Activated CD4-positive, alpha-beta memory T cell treated with anti-CD3 and anti-CD28 coated beads, Interleukin-2, amount 10 ng/mL, durations not matched to agents 7 days and 5 days (primary cell): ENCODE results near the gene ARHGAP25. TPM values are rescaled to one million over a fixed set of nuclear protein-coding genes. Genes with fewer than 3 reads are reported as not detected.

Source experiments
- CTCF ChIA-PET: fragments of 350-600 bp; sonication (Branson Sonifier 250); formaldehyde crosslinking; loops from one replicate; lab custom pipeline; 2021; ENCODE audit warnings: antibody characterized with exemption, inconsistent platforms; lab: Charles Lee
- POLR2A ChIA-PET: fragments of 350-600 bp; sonication (Branson Sonifier 250); formaldehyde crosslinking; loops from one replicate; lab custom pipeline; 2021; ENCODE audit warnings: antibody characterized with exemption; lab: Charles Lee
- DNase-seq: peaks from one replicate; pipeline ENCODE4 v3.0.0-alpha.2; 2020
- H3K27ac Mint-ChIP-seq: one replicate; pipeline ENCODE4 v1.8.0; 2021; ENCODE audit warnings: mild to moderate bottlenecking, mixed read lengths
- H3K27me3 Mint-ChIP-seq: one replicate; pipeline ENCODE4 v1.8.0; 2021; ENCODE audit warnings: mixed read lengths
- H3K36me3 Mint-ChIP-seq: one replicate; pipeline ENCODE4 v1.8.0; 2021; ENCODE audit warnings: low read depth, mixed read lengths
- H3K4me1 Mint-ChIP-seq: one replicate; pipeline ENCODE4 v1.8.0; 2021; ENCODE audit warnings: mixed read lengths
- H3K4me3 Mint-ChIP-seq: one replicate; pipeline ENCODE4 v1.8.0; 2021; ENCODE audit warnings: mild to moderate bottlenecking, mixed read lengths
- H3K9me3 Mint-ChIP-seq: one replicate; pipeline ENCODE4 v1.8.0; 2021; ENCODE audit warnings: mixed read lengths
- total RNA-seq, 2 experiments: library from RNA; stranded (reverse); gene quantifications; one replicate each; pipeline ENCODE4 v1.2.3, GENCODE V29; 2021

The ARHGAP25 gene
- total RNA-seq, 2 experiments from 2014 or later, result 128 to 132 TPM

GRCh38 chr2:68768951-68769350, 34.3 kb downstream of the ARHGAP25 start:
- peaks cover 99% of the 10 kb centered on the region for H3K4me1 Mint-ChIP-seq
- H3K4me3 Mint-ChIP-seq, result peak overlapping the region; percentile 70
- H3K27ac Mint-ChIP-seq, result peak overlapping the region; percentile 97
- H3K36me3 Mint-ChIP-seq, result peaks cover 69% of the 10 kb centered on the region
- no peaks in the 10 kb centered on the region for H3K27me3 Mint-ChIP-seq
- CTCF ChIA-PET, result interaction anchor here (1.2 to 7.2 kb wide), 3 partner anchors 13 to 156 kb away, joined by 4 to 92 read pairs (median 15); no protein-coding TSS in a partner anchor
- no peak for DNase-seq
- H3K9me3 Mint-ChIP-seq, result no peaks in the 10 kb centered on the region
- POLR2A ChIA-PET, result interaction anchor here (0.8 to 17.3 kb wide), 11 partner anchors 17 to 303 kb away, joined by 3 to 356 read pairs (median 31); partner anchors contain the start of genes APLF, ARHGAP25 and FBXO48

DNA sequence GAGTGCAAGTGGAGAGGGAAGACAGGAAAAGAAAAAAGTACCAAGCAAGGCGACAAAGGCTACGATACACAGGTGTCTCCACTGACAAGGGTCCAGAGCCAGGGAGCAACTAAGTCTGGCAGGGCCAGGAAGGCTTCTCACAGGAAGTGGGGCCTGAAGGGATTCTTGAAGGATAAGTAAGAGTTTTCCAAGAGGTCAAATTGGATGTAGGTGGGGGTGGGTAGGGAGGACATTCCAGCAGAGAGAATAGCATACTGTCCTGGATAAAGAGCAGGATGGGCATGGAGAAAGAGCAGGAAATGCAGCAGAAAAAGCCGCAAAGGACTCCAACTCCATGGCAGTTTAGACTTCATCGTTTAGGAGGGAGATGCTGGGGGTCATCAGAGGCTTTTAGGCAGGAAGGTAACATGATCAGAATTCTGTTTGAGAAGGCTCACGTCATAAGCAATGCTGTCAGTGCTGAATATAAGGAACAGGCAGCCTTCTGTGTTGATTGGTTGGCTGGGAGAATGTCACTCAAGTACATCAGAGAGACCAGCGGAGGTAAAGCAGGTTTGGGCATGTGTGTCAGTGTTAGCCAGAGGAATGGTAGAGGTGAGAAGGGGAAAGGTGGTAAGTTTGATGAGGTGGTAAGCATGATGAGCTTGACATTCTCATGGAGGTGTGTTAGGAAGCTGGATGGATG, 35.1 kb downstream of the ARHGAP25 start:
- Mint-ChIP-seq H3K4me3 (peak overlapping the region; percentile 63), H3K4me1 (peaks cover 99% of the 10 kb centered on the region), H3K27ac (peak overlapping the region; percentile 97), H3K9me3 (no peaks in the 10 kb centered on the region), H3K27me3 (no peaks in the 10 kb centered on the region), H3K36me3 (peaks cover 73% of the 10 kb centered on the region)
- POLR2A ChIA-PET, result interaction anchor here (1.0 to 17.3 kb wide), 14 partner anchors 8 to 302 kb away, joined by 3 to 356 read pairs (median 8); partner anchors contain the start of genes APLF, ARHGAP25 and FBXO48
- no peak for DNase-seq
- CTCF ChIA-PET, result interaction anchor here (1.0 to 7.2 kb wide), 2 partner anchors 18 to 47 kb away, joined by 3 to 92 read pairs; no protein-coding TSS in a partner anchor

DNA sequence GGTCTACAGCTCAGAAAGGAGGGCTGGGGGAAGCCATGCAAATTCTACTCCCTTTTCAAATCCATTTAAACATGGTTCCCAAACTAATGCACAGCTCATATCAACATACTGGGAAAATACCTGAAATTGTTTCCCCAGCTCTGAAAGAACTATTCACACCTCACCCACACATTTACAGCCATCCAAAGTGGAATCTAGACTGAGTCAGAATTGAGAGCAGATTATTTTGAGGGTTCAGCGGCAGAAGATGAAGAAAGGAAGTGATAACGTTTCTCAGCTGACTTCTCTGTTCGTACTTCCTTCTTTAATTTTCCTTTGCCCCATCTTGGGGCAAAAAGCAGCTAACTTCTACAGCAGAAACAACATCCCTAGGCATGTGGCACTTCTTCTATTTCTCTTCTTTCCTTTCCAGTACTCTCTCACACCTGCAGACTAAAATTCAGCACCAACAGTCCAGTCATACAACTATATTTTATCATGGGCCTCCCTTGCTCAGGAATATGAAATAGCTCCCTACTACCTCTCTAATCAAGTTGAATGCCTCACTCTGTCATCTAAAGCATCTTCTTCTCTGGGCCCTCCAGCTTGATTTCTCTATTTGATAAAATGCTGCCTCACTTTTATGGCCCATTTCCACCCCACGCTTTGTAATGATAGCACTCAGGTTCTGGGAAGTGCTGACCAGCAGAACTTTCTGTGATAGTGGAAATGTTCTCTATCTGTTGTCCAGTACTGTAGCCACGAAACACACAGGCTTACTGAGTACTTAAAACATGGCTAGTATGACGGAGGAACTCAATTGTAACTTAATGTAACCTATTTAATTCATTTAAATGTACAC, 35.9 kb downstream of the ARHGAP25 start:
- H3K9me3 Mint-ChIP-seq, result no peaks in the 10 kb centered on the region
- peak overlapping the region; percentile 63 for H3K4me3 Mint-ChIP-seq
- POLR2A ChIA-PET, result interaction anchor here (1.0 to 17.3 kb wide), 12 partner anchors 9 to 303 kb away, joined by 3 to 356 read pairs (median 6); partner anchors contain the start of genes APLF, ARHGAP25 and FBXO48
- H3K36me3 Mint-ChIP-seq, result peaks cover 78% of the 10 kb centered on the region
- H3K27ac Mint-ChIP-seq, result peak overlapping the region; percentile 97
- H3K4me1 Mint-ChIP-seq, result peaks cover 99% of the 10 kb centered on the region
- H3K27me3 Mint-ChIP-seq, result no peaks in the 10 kb centered on the region
- CTCF ChIA-PET, result interaction anchor here (1.0 to 7.2 kb wide), 6 partner anchors 8 to 154 kb away, joined by 3 to 92 read pairs (median 4); no protein-coding TSS in a partner anchor
- DNase-seq, result no peak

- H3K4me1 Mint-ChIP-seq, result peaks cover 99% of the 10 kb centered on the region
- POLR2A ChIA-PET, result interaction anchor here (1.2 to 17.3 kb wide), 11 partner anchors 8 to 137 kb away, joined by 3 to 356 read pairs (median 6); partner anchors contain the start of gene ARHGAP25
- no peaks in the 10 kb centered on the region for H3K9me3 Mint-ChIP-seq
- peaks cover 83% of the 10 kb centered on the region for H3K36me3 Mint-ChIP-seq
- no peaks in the 10 kb centered on the region for H3K27me3 Mint-ChIP-seq
- DNase-seq, result no peak
- peak overlapping the region; percentile 97 for H3K27ac Mint-ChIP-seq
- CTCF ChIA-PET, result interaction anchor here (1.0 to 7.2 kb wide), 5 partner anchors 9 to 154 kb away, joined by 4 to 92 read pairs (median 4); no protein-coding TSS in a partner anchor
- H3K4me3 Mint-ChIP-seq, result peak overlapping the region; percentile 42
These were observed 36.7 kb downstream of the ARHGAP25 start for GRCh38 chr2:68771211-68771751.

- Mint-ChIP-seq H3K27me3 (no peaks in the 10 kb centered on the region), H3K9me3 (no peaks in the 10 kb centered on the region), H3K4me3 (no peak overlapping the region), H3K36me3 (peaks cover 90% of the 10 kb centered on the region), H3K4me1 (peaks cover 99% of the 10 kb centered on the region), H3K27ac (peak overlapping the region; percentile 97)
- DNase-seq, result no peak
- POLR2A ChIA-PET, result interaction anchor here (1.2 to 17.3 kb wide), 4 partner anchors 10 to 140 kb away, joined by 3 to 356 read pairs (median 56); no protein-coding TSS in a partner anchor
- CTCF ChIA-PET, result interaction anchor here (1.4 to 7.2 kb wide), 6 partner anchors 8 to 63 kb away, joined by 3 to 92 read pairs (median 9); no protein-coding TSS in a partner anchor
These were observed 37.5 kb downstream of the ARHGAP25 start for GRCh38 chr2:68772109-68772508.

GRCh38 chr2:68774569-68775271, 40.1 kb downstream of the ARHGAP25 start:
- Mint-ChIP-seq H3K27me3 (no peaks in the 10 kb centered on the region), H3K9me3 (no peaks in the 10 kb centered on the region), H3K4me3 (peak overlapping the region; percentile 80), H3K27ac (peak overlapping the region; percentile 97), H3K4me1 (peaks cover 87% of the 10 kb centered on the region), H3K36me3 (peaks cover 82% of the 10 kb centered on the region)
- POLR2A ChIA-PET, result interaction anchor here (1.2 to 17.3 kb wide), 11 partner anchors 8 to 307 kb away, joined by 3 to 356 read pairs (median 8); partner anchors contain the start of genes APLF, ARHGAP25 and FBXO48
- CTCF ChIA-PET, result interaction anchor here (0.6 to 3.1 kb wide), 9 partner anchors 9 to 180 kb away, joined by 3 to 15 read pairs (median 5); no protein-coding TSS in a partner anchor
- peak; percentile 77 for DNase-seq

DNA sequence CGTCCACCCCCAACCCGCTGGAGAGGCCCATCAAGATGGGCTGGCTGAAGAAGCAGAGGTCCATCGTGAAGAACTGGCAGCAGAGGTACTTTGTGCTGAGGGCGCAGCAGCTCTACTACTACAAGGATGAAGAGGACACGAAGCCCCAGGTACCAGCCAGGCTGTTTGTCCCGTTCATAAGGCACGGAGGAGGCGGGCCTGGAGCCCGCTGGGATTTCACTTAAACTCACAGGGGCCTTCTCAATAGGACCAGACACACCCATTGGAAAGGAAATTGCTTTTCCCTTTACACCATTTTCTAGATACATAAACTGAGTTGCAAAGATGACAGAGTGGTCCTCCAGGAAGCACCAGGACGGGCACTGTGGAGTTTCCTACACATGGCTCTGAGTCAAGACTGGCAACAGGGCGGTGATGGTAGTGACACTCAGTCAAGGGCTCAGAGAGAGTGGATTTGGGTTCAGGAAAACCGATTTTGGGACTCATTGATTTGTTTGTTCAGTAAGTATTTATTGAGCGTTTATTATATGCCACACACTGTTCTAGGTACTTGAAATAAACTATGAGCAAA, 40.7 kb downstream of the ARHGAP25 start:
- DNase-seq, result no peak
- Mint-ChIP-seq H3K36me3 (peaks cover 82% of the 10 kb centered on the region), H3K27me3 (no peaks in the 10 kb centered on the region), H3K9me3 (no peaks in the 10 kb centered on the region), H3K4me1 (peaks cover 84% of the 10 kb centered on the region), H3K27ac (peak overlapping the region; percentile 97), H3K4me3 (peak overlapping the region; percentile 80)
- POLR2A ChIA-PET, result interaction anchor here (0.7 to 17.3 kb wide), 12 partner anchors 8 to 308 kb away, joined by 3 to 356 read pairs (median 6); partner anchors contain the start of genes APLF, ARHGAP25 and FBXO48
- CTCF ChIA-PET, result interaction anchor here (0.6 to 3.1 kb wide), 11 partner anchors 9 to 180 kb away, joined by 3 to 15 read pairs (median 5); no protein-coding TSS in a partner anchor

- peak overlapping the region; percentile 80 for H3K4me3 Mint-ChIP-seq
- ChIA-PET POLR2A (interaction anchor here (1.0 to 17.3 kb wide), 6 partner anchors 9 to 132 kb away, joined by 3 to 356 read pairs (median 20); no protein-coding TSS in a partner anchor), CTCF (interaction anchor here (0.7 to 2.8 kb wide), 9 partner anchors 10 to 181 kb away, joined by 3 to 15 read pairs (median 4); no protein-coding TSS in a partner anchor)
- peaks cover 82% of the 10 kb centered on the region for H3K4me1 Mint-ChIP-seq
- peak overlapping the region; percentile 97 for H3K27ac Mint-ChIP-seq
- peaks cover 84% of the 10 kb centered on the region for H3K36me3 Mint-ChIP-seq
- no peaks in the 10 kb centered on the region for H3K27me3 Mint-ChIP-seq
- no peak for DNase-seq
- H3K9me3 Mint-ChIP-seq, result no peaks in the 10 kb centered on the region
These were observed 41.5 kb downstream of the ARHGAP25 start for GRCh38 chr2:68776124-68776523.

- H3K4me1 Mint-ChIP-seq, result peaks cover 56% of the 10 kb centered on the region
- no peaks in the 10 kb centered on the region for H3K27me3 Mint-ChIP-seq
- no peaks in the 10 kb centered on the region for H3K9me3 Mint-ChIP-seq
- peak overlapping the region; percentile 44 for H3K27ac Mint-ChIP-seq
- no peak overlapping the region for H3K4me3 Mint-ChIP-seq
- DNase-seq, result no peak
- H3K36me3 Mint-ChIP-seq, result peaks cover 71% of the 10 kb centered on the region
- ChIA-PET CTCF (interaction anchor here (0.8 to 2.5 kb wide), 6 partner anchors 9 to 71 kb away, joined by 3 to 16 read pairs (median 5); no protein-coding TSS in a partner anchor), POLR2A (interaction anchor here (1.0 to 1.8 kb wide), 7 partner anchors 9 to 45 kb away, joined by 3 to 7 read pairs (median 5); partner anchors contain the start of gene ARHGAP25)
These were observed 45.0 kb downstream of the ARHGAP25 start for GRCh38 chr2:68779595-68779994.

- Mint-ChIP-seq H3K27me3 (no peaks in the 10 kb centered on the region), H3K9me3 (no peaks in the 10 kb centered on the region), H3K27ac (no peak overlapping the region), H3K4me1 (peaks cover 23% of the 10 kb centered on the region), H3K4me3 (no peak overlapping the region), H3K36me3 (peaks cover 38% of the 10 kb centered on the region)
- POLR2A ChIA-PET, result interaction anchor here (0.7 kb wide), 1 partner anchor 27 kb away, joined by 4 read pairs; no protein-coding TSS in a partner anchor
- DNase-seq, result no peak
- CTCF ChIA-PET, result interaction anchor here (1.7 kb wide), 1 partner anchor 75 kb away, joined by 4 read pairs; no protein-coding TSS in a partner anchor
These were observed 49.6 kb downstream of the ARHGAP25 start for GRCh38 chr2:68784188-68784587.
